Measurements from ENCODE around the gene NAA25.
A peak's percentile ranks its signal among the peaks of the same experiment; 100 is the strongest.
"Not testable (repeated sequence)": the region's sequence is repeated elsewhere in the genome, so short reads cannot be mapped to it uniquely, and the experiment has no call there.

NAA25 gene

GRCh38 chr12:112005419-112006395 is 102.9 kb downstream of the NAA25 start:
- no peak for FAIRE-seq

- no peak for FAIRE-seq
Measured at GRCh38 chr12:112004041-112004440, 104.5 kb downstream of the NAA25 start.

- FAIRE-seq = no peak
Measured at GRCh38 chr12:112001576-112001975, 107.0 kb downstream of the NAA25 start.

DNA sequence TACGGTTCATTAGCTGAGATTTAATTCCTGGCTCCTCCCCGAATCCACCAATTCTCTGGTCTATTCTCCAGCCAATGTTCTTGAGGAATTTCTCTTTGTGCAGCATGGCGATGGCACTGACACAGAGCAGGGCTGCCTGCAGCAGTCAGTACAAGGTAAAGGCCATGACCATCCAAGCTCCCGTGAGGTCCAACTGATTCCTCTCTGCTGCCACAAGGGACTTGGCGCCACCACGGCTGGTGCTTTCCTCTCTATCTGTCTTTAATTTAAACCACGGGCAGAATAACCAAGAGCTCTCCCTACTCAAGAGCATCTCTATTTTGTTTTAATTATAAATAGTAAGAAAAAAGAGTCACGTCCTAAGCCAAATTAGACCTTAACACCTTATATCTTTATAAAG is 107.8 kb downstream of the NAA25 start:
- no peak for FAIRE-seq

DNA sequence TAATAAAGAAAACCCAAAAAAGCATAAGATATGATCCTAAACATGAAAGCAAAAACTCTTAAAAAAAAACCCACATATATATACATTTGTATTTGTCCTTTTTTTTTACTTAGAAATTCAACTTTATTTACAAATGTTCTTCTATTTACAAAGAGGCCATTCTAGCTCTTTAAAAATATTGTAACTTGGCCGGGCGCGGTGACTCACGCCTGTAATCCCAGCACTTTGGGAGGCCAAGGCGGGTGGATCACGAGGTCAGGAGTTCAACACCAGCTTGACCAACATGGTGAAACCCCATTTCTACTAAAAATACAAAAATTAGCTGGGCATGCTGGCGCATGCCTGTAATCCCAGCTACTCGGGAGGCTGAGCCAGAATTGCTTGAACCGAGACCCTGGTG is 109.5 kb downstream of the NAA25 start:
- FAIRE-seq = not testable (repeated sequence)

GRCh38 chr12:111998015-111998414 is 110.6 kb downstream of the NAA25 start:
- no peak for FAIRE-seq

GRCh38 chr12:111997300-111997699 is 111.3 kb downstream of the NAA25 start:
- FAIRE-seq = no peak

GRCh38 chr12:111995782-111996480 is 112.7 kb downstream of the NAA25 start:
- no peak for FAIRE-seq

- not testable (repeated sequence) for FAIRE-seq
Measured at GRCh38 chr12:111994211-111995111, 114.1 kb downstream of the NAA25 start.

GRCh38 chr12:111993292-111994150 is 115.1 kb downstream of the NAA25 start:
- FAIRE-seq = no peak

DNA sequence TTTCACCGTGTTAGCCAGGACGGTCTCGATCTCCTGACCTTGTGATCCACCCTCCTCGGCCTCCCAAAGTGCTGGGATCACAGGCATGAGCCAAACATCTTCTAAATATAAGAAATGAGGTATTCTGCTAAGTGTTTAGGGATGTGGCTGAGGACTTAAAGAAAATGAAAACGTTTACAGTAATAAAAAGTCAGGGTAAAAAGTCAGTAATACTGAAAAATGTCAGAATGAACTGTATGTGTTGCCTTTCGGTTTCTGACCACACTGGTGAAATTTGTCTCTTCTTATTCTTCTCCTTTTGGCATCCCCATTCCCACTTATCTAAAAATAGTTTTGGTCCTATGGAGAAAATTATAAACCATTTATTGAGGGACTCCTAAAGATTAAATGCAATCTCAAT is 116.1 kb downstream of the NAA25 start:
- no peak for FAIRE-seq

- FAIRE-seq = no peak
Measured at GRCh38 chr12:111991946-111992345, 116.6 kb downstream of the NAA25 start.

GRCh38 chr12:111991535-111991934 is 117.0 kb downstream of the NAA25 start:
- no peak for FAIRE-seq

DNA sequence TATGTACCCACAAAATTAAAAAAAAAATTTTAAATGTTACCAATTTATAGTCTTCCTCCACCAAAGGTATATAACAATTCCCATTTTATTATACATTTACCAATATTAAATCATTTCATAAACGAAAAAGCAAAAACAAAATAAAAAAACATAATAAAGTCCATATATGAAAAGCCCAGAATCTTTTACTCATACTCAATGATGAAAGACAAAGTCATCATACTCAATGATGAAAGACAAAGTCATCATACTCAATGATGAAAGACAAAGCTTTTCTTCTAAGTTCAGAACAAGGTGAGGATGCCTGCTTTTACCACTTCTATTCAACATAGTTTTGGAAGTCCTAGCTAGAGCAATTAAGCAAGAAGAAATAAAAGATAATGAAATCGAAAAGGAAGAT is 123.8 kb downstream of the NAA25 start:
- FAIRE-seq = peak; percentile 69

- FAIRE-seq = no peak
Measured at GRCh38 chr12:111981987-111982386, 126.6 kb downstream of the NAA25 start.

DNA sequence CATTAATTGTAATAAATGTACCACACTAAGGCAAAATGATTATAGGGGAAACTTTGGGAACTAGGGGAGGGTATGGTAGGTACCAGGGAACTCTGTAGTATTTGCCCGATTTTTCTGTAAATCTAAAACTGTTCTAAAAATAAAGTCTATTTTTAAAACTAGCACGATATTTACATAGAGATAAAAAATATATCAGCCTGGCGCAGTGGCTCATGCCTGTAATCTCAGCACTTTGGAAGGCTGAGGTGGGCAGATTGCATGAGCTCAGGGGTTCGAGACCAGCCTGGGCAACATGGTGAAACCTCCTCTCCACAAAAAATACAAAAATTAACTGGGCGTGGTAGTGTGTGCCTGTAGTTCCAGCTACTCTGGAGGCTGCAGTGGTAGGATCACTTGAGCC is 128.0 kb downstream of the NAA25 start:
- FAIRE-seq = no peak

DNA sequence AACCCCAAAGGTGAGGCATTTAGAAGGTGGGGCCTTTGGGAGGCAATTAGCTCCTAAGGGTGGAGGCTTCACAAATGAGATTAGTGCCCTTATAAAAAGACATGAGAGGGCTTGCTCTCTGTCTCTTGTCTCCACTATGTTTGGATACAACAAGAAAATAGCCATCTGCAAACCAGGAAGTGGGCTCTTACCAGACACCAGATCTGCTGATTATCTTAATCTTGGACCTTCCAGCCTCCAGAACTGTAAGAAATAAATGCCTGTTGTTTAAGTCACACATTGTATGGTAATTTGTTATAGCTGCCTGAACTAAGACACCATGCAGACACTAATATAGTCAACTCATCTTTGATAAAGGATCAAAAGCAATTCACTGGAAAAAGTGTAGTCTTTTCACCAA is 130.0 kb downstream of the NAA25 start:
- FAIRE-seq = no peak

GRCh38 chr12:111976860-111977259 is 131.7 kb downstream of the NAA25 start:
- FAIRE-seq = no peak
